Measurements from ENCODE around the gene ATP2C1. TPM values are rescaled to one million over a fixed set of nuclear protein-coding genes. Genes with fewer than 3 reads are reported as not detected.

Gene ATP2C1, protein sequence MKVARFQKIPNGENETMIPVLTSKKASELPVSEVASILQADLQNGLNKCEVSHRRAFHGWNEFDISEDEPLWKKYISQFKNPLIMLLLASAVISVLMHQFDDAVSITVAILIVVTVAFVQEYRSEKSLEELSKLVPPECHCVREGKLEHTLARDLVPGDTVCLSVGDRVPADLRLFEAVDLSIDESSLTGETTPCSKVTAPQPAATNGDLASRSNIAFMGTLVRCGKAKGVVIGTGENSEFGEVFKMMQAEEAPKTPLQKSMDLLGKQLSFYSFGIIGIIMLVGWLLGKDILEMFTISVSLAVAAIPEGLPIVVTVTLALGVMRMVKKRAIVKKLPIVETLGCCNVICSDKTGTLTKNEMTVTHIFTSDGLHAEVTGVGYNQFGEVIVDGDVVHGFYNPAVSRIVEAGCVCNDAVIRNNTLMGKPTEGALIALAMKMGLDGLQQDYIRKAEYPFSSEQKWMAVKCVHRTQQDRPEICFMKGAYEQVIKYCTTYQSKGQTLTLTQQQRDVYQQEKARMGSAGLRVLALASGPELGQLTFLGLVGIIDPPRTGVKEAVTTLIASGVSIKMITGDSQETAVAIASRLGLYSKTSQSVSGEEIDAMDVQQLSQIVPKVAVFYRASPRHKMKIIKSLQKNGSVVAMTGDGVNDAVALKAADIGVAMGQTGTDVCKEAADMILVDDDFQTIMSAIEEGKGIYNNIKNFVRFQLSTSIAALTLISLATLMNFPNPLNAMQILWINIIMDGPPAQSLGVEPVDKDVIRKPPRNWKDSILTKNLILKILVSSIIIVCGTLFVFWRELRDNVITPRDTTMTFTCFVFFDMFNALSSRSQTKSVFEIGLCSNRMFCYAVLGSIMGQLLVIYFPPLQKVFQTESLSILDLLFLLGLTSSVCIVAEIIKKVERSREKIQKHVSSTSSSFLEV
- total RNA-seq, result 40.6 TPM
- 60.2 TPM for polyA plus RNA-seq
- long read RNA-seq, donor 1, full-length matches to known transcripts, result 1 of 1 reads
- long read RNA-seq, donor 1, partial matches to known transcripts, result 0 of 1 reads
- long read RNA-seq, donor 1, other reads (novel, unspliced or antisense), result 0 of 1 reads
- long read RNA-seq, donor 2, full-length matches to known transcripts, result 13 of 97 reads
- long read RNA-seq, donor 2, partial matches to known transcripts, result 42 of 97 reads
- long read RNA-seq, donor 2, other reads (novel, unspliced or antisense), result 42 of 97 reads
- long read RNA-seq, donor 3, full-length matches to known transcripts, result 11 of 46 reads
- long read RNA-seq, donor 3, partial matches to known transcripts, result 30 of 46 reads
- long read RNA-seq, donor 3, other reads (novel, unspliced or antisense), result 5 of 46 reads
- long read RNA-seq, donor 4, full-length matches to known transcripts, result 5 of 16 reads
- long read RNA-seq, donor 4, partial matches to known transcripts, result 11 of 16 reads
- long read RNA-seq, donor 4, other reads (novel, unspliced or antisense), result 0 of 16 reads
- long read RNA-seq, donor 5, full-length matches to known transcripts, result 10 of 40 reads
- long read RNA-seq, donor 5, partial matches to known transcripts, result 30 of 40 reads
- long read RNA-seq, donor 5, other reads (novel, unspliced or antisense), result 0 of 40 reads
- long read RNA-seq, donor 6, full-length matches to known transcripts, result 6 of 13 reads
- long read RNA-seq, donor 6, partial matches to known transcripts, result 7 of 13 reads
- long read RNA-seq, donor 6, other reads (novel, unspliced or antisense), result 0 of 13 reads
- long read RNA-seq, donor 7, full-length matches to known transcripts, result 4 of 13 reads
- long read RNA-seq, donor 7, partial matches to known transcripts, result 9 of 13 reads
- long read RNA-seq, donor 7, other reads (novel, unspliced or antisense), result 0 of 13 reads
- long read RNA-seq, donor 8, full-length matches to known transcripts, result 3 of 3 reads
- long read RNA-seq, donor 8, partial matches to known transcripts, result 0 of 3 reads
- long read RNA-seq, donor 8, other reads (novel, unspliced or antisense), result 0 of 3 reads
- long read RNA-seq, donor 9, full-length matches to known transcripts, result 1 of 8 reads
- long read RNA-seq, donor 9, partial matches to known transcripts, result 0 of 8 reads
- long read RNA-seq, donor 9, other reads (novel, unspliced or antisense), result 7 of 8 reads
- long read RNA-seq, donor 10, full-length matches to known transcripts, result 4 of 9 reads
- long read RNA-seq, donor 10, partial matches to known transcripts, result 0 of 9 reads
- long read RNA-seq, donor 10, other reads (novel, unspliced or antisense), result 5 of 9 reads

DNA sequence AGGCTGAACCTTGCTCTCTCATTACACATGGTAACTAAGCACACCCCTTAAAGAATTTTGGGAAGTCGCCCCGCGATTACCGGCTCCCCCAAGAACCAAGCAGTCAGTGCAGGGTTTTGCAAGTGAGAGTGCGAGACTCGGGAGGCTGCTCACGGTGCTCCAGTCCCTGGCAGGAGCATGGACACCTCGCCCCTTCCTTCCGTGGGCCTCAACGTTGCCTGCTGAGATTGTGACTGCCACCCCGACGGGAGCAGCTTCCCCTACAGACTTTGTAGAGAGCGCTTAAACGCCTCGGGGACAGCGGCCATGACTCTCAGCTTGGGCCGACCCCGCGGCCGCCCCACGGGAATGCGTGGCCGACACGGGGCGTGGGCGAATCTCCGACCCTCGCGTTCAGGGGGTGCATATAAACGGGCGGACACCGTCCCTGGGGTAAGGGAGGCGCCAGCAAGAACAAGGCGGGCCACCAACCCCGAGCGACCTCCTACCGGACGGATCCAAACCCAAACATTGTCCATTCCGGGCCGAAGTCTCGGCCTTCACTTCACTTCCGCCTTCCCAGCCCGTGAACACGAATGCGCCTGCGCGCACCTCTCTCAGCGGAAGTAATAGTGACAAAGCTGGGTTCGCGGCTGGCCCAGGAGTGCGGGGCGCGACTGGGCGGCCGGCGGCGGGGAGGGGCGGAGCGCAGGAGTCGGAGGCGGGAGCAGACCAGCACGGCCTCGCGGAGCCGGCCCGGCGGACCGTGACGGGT is at the start of gene ATP2C1:
ATP2C1 (plus strand) TSS at position 709 of the 754 bp plus-strand sequence. CDS start 686 bp downstream, outside the sequence.
- DNase-seq (ENCODE audit: low read depth in 6 of 9, low spot score in 9 of 9), result peak; percentile 81 to 94 (median 84)
- Histone ChIP-seq H3K4me1 (ENCODE audit: control insufficient read depth in 2 of 2, insufficient read depth in 2 of 2, low read length in 2 of 2) (peaks cover 4 to 6% of the 10 kb centered on the region in 2 donors), H3K36me3 (ENCODE audit: control insufficient read depth in 2 of 2, insufficient read depth in 2 of 2, low read length in 1 of 2) (no peaks in the 10 kb centered on the region), H3K27me3 (ENCODE audit: control insufficient read depth in 2 of 2, insufficient read depth in 1 of 2, low read length in 1 of 2) (no peaks in the 10 kb centered on the region), H3K4me3 (ENCODE audit: low read length in 2 of 2) (peak within 1 kb of the TSS; percentile 77 to 84), H3K27ac (ENCODE audit: low read depth in 1 of 2, low read length in 1 of 2) (peak within 1 kb of the TSS; percentile 93 to 95), H3K9me3 (ENCODE audit: control insufficient read depth in 2 of 2, insufficient read depth in 1 of 2, low read length in 1 of 2) (no peaks in the 10 kb centered on the region)
- under 1% methylated on average over 69 of the region's 69 CpGs for WGBS

DNA sequence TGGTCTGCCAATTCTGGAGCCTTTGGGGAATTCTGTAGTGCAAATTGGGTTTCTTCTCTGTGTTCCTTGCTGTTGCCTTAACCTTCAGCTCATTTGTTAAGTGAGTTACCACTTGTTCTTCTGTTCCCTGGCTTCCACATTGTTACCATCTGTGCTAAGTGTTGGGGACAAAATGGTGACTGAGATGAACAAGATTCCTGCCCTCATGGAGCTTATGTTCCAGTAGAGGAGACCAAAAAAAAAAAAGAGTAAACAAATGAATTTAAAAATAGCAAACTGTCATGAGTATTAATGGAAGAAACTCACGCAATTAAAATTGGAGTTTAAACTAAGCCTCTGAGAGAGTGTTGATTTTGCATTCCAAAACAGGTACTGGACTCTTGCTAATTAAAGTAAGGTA is 49.4 kb upstream of the ATP2C1 start:
- H3K27me3 ChIP-seq (ENCODE audit: control insufficient read depth in 2 of 2, insufficient read depth in 1 of 2, low read length in 1 of 2), result no peaks in the 10 kb centered on the region
- DNase-seq (ENCODE audit: low read depth in 6 of 9, low spot score in 9 of 9), result no peak
- H3K4me3 ChIP-seq (ENCODE audit: low read length in 2 of 2), result no peak overlapping the region
- H3K4me1 ChIP-seq (ENCODE audit: control insufficient read depth in 2 of 2, insufficient read depth in 2 of 2, low read length in 2 of 2), result peaks cover 17 to 27% of the 10 kb centered on the region in 2 donors
- WGBS, result 97% methylated on average over 1 of the region's 1 CpG
- H3K27ac ChIP-seq (ENCODE audit: low read depth in 1 of 2, low read length in 1 of 2), result no peak overlapping the region
- no peaks in the 10 kb centered on the region for H3K36me3 ChIP-seq (ENCODE audit: control insufficient read depth in 2 of 2, insufficient read depth in 2 of 2, low read length in 1 of 2)
- no peaks in the 10 kb centered on the region for H3K9me3 ChIP-seq (ENCODE audit: control insufficient read depth in 2 of 2, insufficient read depth in 1 of 2, low read length in 1 of 2)

DNA sequence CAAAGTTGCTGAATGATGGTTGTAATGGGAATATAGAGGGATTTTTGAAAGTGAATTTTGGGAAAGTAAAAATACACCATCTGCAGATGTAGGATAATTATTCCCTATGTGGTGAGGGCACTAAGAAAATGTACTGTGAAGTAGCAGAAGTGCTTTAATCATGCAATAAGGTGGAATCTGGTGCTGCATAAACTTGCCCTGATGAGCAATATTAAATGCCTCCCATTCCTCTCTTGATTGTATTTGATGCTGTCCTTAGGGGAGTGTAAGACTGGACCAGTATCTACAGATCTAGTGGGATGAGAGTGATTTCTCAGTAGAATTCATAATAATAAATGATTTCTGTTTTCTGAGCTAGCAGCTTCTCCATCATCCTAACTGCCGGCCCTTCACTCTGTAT is 47.7 kb upstream of the ATP2C1 start:
- Histone ChIP-seq H3K27me3 (ENCODE audit: control insufficient read depth in 2 of 2, insufficient read depth in 1 of 2, low read length in 1 of 2) (no peaks in the 10 kb centered on the region), H3K27ac (ENCODE audit: low read depth in 1 of 2, low read length in 1 of 2) (no peak overlapping the region), H3K4me3 (ENCODE audit: low read length in 2 of 2) (no peak overlapping the region), H3K4me1 (ENCODE audit: control insufficient read depth in 2 of 2, insufficient read depth in 2 of 2, low read length in 2 of 2) (peaks cover 19 to 29% of the 10 kb centered on the region in 2 donors), H3K9me3 (ENCODE audit: control insufficient read depth in 2 of 2, insufficient read depth in 1 of 2, low read length in 1 of 2) (no peaks in the 10 kb centered on the region), H3K36me3 (ENCODE audit: control insufficient read depth in 2 of 2, insufficient read depth in 2 of 2, low read length in 1 of 2) (no peaks in the 10 kb centered on the region)
- no peak for DNase-seq (ENCODE audit: low read depth in 6 of 9, low spot score in 9 of 9)
- 97% methylated on average over 1 of the region's 1 CpG for WGBS

DNA sequence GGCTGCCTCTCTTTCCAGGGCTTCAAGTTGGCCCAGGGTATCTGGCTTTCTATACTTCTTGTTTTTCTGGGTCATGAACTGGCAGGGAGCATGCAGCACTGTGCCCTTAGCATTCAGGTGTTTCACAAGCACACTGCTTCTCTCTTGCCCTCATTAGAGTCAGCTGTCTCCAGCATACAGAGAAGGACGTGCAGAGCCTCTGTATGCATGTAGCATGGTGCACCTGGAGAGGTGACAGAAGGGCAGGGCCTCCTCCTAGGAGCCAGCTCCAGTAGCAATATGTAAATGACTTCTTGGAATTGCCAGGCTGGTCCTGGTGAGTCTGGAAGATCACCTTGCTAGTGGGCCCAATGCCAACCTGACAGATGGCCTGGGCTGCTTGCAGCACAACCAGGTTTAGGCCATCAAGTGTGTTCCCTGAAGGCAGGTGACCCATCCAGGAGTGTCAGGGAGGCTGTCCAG is 44.8 kb upstream of the ATP2C1 start:
- Histone ChIP-seq H3K36me3 (ENCODE audit: control insufficient read depth in 2 of 2, insufficient read depth in 2 of 2, low read length in 1 of 2) (no peaks in the 10 kb centered on the region), H3K9me3 (ENCODE audit: control insufficient read depth in 2 of 2, insufficient read depth in 1 of 2, low read length in 1 of 2) (no peaks in the 10 kb centered on the region), H3K27me3 (ENCODE audit: control insufficient read depth in 2 of 2, insufficient read depth in 1 of 2, low read length in 1 of 2) (no peaks in the 10 kb centered on the region), H3K27ac (ENCODE audit: low read depth in 1 of 2, low read length in 1 of 2) (peak overlapping the region; percentile 22 to 91), H3K4me3 (ENCODE audit: low read length in 2 of 2) (no peak overlapping the region), H3K4me1 (ENCODE audit: control insufficient read depth in 2 of 2, insufficient read depth in 2 of 2, low read length in 2 of 2) (peaks cover 22 to 24% of the 10 kb centered on the region in 2 donors)
- 4% methylated on average over 1 of the region's 1 CpG for WGBS
- peak; percentile 39 to 86 (median 61) for DNase-seq (ENCODE audit: low read depth in 6 of 9, low spot score in 9 of 9)

DNA sequence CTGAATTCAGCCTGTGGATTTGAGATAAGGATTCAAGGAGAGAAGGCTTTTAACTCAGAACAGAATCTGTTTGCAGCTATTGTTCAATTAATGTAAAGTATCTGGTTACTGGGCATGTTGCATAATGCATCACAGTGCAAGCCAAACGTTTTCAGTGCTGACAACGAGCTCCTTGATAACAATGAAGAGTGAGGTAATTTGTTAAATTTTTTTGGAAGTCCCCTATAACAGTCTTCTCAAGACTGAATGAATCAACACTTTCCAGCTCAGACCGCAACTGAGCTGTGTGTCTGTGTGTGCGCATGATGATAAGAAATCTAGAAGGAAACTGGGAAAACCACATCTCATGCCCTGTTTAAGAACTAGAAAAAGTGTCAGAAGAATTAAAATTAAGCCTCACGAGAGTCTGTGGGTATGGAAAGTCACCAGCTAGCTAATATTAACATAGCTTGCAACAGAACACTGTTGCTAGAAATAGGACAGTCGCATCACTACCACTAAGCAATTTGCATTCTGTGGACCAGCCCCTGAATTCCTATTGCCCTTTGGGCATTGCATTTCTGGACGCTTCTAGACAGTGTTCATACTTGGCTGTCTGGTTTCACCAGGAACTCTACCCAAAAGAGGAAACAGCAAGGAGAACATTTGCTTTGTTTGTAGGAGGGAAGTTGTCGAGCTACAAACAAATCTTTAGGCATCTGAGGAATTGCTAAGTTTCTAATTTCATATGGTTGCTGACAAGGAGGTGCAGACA is 43.7 kb upstream of the ATP2C1 start:
- WGBS, result 2% methylated on average over 8 of the region's 8 CpGs
- H3K9me3 ChIP-seq (ENCODE audit: control insufficient read depth in 2 of 2, insufficient read depth in 1 of 2, low read length in 1 of 2), result no peaks in the 10 kb centered on the region
- peak overlapping the region; percentile 4 to 29 for H3K4me3 ChIP-seq (ENCODE audit: low read length in 2 of 2)
- peak in 5 of 9 donors; percentile 48 to 78 (median 49) for DNase-seq (ENCODE audit: low read depth in 6 of 9, low spot score in 9 of 9)
- H3K36me3 ChIP-seq (ENCODE audit: control insufficient read depth in 2 of 2, insufficient read depth in 2 of 2, low read length in 1 of 2), result no peaks in the 10 kb centered on the region
- H3K27me3 ChIP-seq (ENCODE audit: control insufficient read depth in 2 of 2, insufficient read depth in 1 of 2, low read length in 1 of 2), result no peaks in the 10 kb centered on the region
- H3K27ac ChIP-seq (ENCODE audit: low read depth in 1 of 2, low read length in 1 of 2), result peak overlapping the region; percentile 62 to 91
- peaks cover 22 to 24% of the 10 kb centered on the region in 2 donors for H3K4me1 ChIP-seq (ENCODE audit: control insufficient read depth in 2 of 2, insufficient read depth in 2 of 2, low read length in 2 of 2)

DNA sequence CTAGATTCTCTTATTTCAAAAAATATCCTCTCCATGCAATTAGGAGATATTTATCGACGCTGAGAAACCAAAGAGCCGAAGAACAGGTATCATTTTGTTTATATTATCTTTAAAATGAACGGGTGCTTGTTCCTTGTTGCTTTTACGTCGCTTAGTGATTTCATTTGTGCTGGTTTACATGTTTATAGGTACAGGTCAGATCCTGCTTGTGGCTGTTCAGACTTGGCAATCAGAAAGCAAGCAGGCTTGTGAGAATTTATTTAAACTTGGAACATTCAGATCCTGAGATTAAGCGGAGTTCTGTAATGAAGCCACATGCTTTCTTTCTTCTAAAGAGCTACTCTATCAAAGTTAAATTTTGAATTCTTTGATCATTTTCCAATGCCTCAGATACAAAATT is 43.0 kb upstream of the ATP2C1 start:
- Histone ChIP-seq H3K4me3 (ENCODE audit: low read length in 2 of 2) (peak overlapping the region; percentile 4 to 29), H3K36me3 (ENCODE audit: control insufficient read depth in 2 of 2, insufficient read depth in 2 of 2, low read length in 1 of 2) (no peaks in the 10 kb centered on the region), H3K27ac (ENCODE audit: low read depth in 1 of 2, low read length in 1 of 2) (peak overlapping the region; percentile 62 to 91), H3K9me3 (ENCODE audit: control insufficient read depth in 2 of 2, insufficient read depth in 1 of 2, low read length in 1 of 2) (no peaks in the 10 kb centered on the region), H3K27me3 (ENCODE audit: control insufficient read depth in 2 of 2, insufficient read depth in 1 of 2, low read length in 1 of 2) (no peaks in the 10 kb centered on the region), H3K4me1 (ENCODE audit: control insufficient read depth in 2 of 2, insufficient read depth in 2 of 2, low read length in 2 of 2) (peaks cover 22 to 24% of the 10 kb centered on the region in 2 donors)
- DNase-seq (ENCODE audit: low read depth in 6 of 9, low spot score in 9 of 9), result peak in 1 of 9 donors; percentile 31
- 4% methylated on average over 7 of the region's 7 CpGs for WGBS

DNA sequence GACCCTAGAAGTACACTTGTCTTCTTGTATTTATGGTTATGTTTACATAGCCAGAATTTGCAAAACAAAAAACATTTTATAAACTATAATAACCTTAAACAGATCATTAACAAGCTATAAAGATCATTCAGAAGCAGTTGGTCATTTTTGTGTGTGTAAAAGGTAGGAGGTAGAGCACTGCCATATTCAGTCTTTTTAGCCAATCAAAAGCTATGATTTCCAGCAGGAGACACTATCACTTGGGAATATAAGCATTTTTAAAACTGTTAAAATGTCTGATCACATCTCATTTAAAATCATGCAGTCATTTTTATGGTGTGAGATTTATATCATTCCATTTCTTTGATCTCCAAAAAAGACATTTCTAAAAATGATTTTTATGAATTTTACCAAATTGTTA is 42.6 kb upstream of the ATP2C1 start:
- DNase-seq (ENCODE audit: low read depth in 6 of 9, low spot score in 9 of 9), result no peak
- peak overlapping the region in 1 of 2 donors; percentile 91 for H3K27ac ChIP-seq (ENCODE audit: low read depth in 1 of 2, low read length in 1 of 2)
- H3K27me3 ChIP-seq (ENCODE audit: control insufficient read depth in 2 of 2, insufficient read depth in 1 of 2, low read length in 1 of 2), result no peaks in the 10 kb centered on the region
- no peaks in the 10 kb centered on the region for H3K9me3 ChIP-seq (ENCODE audit: control insufficient read depth in 2 of 2, insufficient read depth in 1 of 2, low read length in 1 of 2)
- peaks cover 22 to 24% of the 10 kb centered on the region in 2 donors for H3K4me1 ChIP-seq (ENCODE audit: control insufficient read depth in 2 of 2, insufficient read depth in 2 of 2, low read length in 2 of 2)
- H3K4me3 ChIP-seq (ENCODE audit: low read length in 2 of 2), result peak overlapping the region in 1 of 2 donors; percentile 4
- H3K36me3 ChIP-seq (ENCODE audit: control insufficient read depth in 2 of 2, insufficient read depth in 2 of 2, low read length in 1 of 2), result no peaks in the 10 kb centered on the region

Data from thymus (tissue), 14 donors.